WTC11 (cell line): ENCODE data around the gene LRRC51.

Experiments
- CREB1 ChIP-seq: sonication (generic); formaldehyde crosslinking; IDR thresholded peaks from 2 replicates; pipeline ENCODE4 v1.8.0; 2023; ENCODE audit warnings: mild to moderate bottlenecking, missing genetic modification reagents
- EMX1 ChIP-seq: fragments of 250-450 bp; sonication (Bioruptor Pico); IDR thresholded peaks from 2 replicates; pipeline ENCODE4 v1.8.0; 2021; ENCODE audit warnings: mild to moderate bottlenecking
- FOXP1 ChIP-seq: sonication (generic); formaldehyde crosslinking; IDR thresholded peaks from 2 replicates; pipeline ENCODE4 v1.8.0; 2022; ENCODE audit warnings: missing genetic modification reagents, mild to moderate bottlenecking, moderate library complexity, borderline replicate concordance
- MAX ChIP-seq: sonication (generic); formaldehyde crosslinking; IDR thresholded peaks from 2 replicates; pipeline ENCODE4 v1.8.0; 2022; ENCODE audit warnings: mild to moderate bottlenecking, missing genetic modification reagents

DNA sequence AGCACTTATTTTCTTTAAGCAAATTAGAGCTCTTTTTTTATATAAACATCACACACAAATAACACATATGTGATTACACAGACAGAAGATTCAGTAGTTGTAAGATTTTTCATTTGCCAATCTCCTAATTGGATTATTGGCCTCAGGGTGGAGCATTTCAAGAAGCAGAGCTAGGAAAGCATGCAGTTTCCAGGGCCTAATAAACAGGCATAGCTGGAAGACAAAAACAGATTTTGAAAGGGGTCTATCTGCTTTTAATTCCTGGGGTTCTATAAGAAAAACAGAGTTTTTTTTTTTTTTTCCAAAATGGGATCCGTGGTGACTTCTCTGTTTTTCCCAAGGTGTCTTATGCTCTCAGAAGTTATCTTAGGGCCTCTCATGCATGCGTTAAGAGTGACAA is 47.3 kb downstream of the LRRC51 start:
- TF ChIP-seq MAX (CRISPR knock-in tag): no peak
- TF ChIP-seq FOXP1 (CRISPR knock-in tag): no peak
- no peak for TF ChIP-seq CREB1 (CRISPR knock-in tag)
- no peak for TF ChIP-seq EMX1 (CRISPR knock-in tag)
